ENCODE measurements around the gene SMG5. TPM values are rescaled to one million over a fixed set of nuclear protein-coding genes. Genes with fewer than 3 reads are reported as not detected.
A peak's percentile ranks its signal among the peaks of the same experiment; 100 is the strongest.
"Not testable (repeated sequence)": the region's sequence is repeated elsewhere in the genome, so short reads cannot be mapped to it uniquely, and the experiment has no call there.

Gene SMG5
- total RNA-seq, 1 donor from 2014 or later: 92.8 TPM

DNA sequence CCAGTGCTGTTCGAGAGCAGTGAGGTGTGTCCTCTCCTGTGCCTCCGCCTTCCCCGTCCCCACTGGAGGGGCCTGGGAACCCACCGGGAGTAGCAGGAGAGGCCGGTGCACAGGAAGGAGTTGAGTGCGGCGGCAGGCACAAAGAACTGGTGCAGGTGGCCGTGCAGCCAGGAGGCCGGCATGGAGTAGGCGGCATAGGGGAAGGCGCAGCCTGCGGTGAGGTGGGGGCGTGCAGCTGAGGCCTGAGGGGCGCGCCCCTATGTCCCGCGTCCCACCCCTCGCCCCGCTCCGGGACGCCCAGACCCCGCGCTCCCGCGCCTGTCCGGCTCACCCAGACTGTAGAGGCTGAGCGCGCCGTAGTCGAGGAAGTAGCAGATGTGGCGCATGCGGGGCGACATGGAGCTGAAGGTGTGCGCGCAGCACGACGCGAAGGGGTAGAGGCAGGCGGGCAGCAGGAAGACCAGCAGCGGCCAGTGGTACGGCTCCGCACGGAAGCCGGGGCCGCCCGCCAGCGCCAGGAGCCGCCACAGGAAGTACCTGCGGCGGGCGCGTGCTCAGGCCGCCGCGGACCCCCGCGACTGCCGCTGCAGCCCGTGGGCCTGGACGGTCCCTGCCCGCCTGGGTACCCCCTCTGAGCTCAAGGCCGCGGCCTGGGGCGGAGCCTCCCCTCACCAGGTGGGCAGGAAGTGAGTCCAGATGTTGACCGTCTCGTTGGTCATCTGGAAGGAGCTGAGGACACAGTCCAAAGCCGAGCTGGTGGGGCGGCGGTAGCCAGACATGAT is 37.0 kb downstream of the SMG5 start:
- DNase-seq (ENCODE audit: low read depth): no peak

- no peak for DNase-seq (ENCODE audit: low read depth)
Observed at GRCh38 chr1:156244712-156245111, 37.9 kb downstream of the SMG5 start.

- no peak for DNase-seq (ENCODE audit: low read depth)
Observed at GRCh38 chr1:156244126-156244525, 38.5 kb downstream of the SMG5 start.

DNA sequence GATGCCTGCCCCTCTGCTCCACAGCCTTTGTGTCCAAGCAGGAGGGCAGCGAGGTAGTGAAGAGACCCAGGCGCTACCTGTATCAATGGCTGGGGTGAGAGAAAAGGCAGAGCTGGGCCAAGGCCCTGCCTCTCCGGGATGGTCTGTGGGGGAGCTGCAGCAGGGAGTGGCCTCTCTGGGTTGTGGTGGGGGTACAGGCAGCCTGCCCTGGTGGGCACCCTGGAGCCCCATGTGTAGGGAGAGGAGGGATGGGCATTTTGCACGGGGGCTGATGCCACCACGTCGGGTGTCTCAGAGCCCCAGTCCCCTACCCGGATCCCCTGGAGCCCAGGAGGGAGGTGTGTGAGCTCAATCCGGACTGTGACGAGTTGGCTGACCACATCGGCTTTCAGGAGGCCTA is 39.9 kb downstream of the SMG5 start:
- DNase-seq (ENCODE audit: low read depth): no peak

- DNase-seq (ENCODE audit: low read depth): no peak
Observed at GRCh38 chr1:156241926-156242325, 40.7 kb downstream of the SMG5 start, which contains the start of gene BGLAP. BGLAP (plus strand) TSS chr1:156242184; CDS start chr1:156242232, 48 bp downstream.

GRCh38 chr1:156241311-156241811 is 41.3 kb downstream of the SMG5 start:
- DNase-seq (ENCODE audit: low read depth): no peak

DNA sequence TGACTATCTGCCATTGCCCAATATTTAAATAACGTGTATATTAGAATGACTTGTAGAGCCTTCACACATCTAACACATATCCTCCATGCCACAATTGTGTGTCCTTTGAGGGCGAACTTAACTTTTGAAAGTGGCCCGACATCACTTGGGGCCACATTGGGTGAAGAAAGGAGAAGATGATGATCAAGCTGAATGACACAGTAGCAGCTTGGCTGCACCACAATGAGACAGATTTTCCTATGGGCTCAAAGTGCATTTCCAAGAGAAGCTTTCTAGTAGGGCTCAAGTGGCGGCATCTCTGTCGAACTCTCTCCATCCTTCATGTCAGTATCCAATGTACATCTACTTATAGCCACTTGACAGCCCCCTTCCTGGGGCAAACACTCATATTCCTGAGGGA is 44.4 kb downstream of the SMG5 start:
- DNase-seq (ENCODE audit: low read depth): no peak

DNA sequence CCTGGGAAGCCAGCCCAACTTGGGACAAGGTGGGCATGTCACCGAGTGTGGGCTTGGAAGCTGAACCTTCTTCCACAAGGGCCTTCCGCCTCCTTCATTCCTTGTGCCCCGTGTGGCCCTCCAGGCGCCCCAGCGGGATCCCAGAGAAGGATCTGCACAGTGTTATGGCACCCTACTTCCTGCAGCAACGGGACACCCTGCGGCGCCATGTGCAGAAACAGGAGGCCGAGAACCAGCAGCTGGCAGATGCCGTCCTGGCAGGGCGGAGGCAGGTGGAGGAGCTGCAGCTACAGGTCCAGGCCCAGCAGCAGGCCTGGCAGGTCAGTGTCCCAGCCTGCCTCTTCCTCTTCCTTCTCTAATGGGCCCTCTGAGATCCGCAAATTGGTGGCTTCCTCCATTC is 46.5 kb downstream of the SMG5 start:
- no peak for DNase-seq (ENCODE audit: low read depth)

- DNase-seq (ENCODE audit: low read depth): peak; percentile 32
Observed at GRCh38 chr1:156233426-156234127, 49.0 kb downstream of the SMG5 start.

- no peak for DNase-seq (ENCODE audit: low read depth)
Observed at GRCh38 chr1:156232201-156232894, 50.3 kb downstream of the SMG5 start.

DNA sequence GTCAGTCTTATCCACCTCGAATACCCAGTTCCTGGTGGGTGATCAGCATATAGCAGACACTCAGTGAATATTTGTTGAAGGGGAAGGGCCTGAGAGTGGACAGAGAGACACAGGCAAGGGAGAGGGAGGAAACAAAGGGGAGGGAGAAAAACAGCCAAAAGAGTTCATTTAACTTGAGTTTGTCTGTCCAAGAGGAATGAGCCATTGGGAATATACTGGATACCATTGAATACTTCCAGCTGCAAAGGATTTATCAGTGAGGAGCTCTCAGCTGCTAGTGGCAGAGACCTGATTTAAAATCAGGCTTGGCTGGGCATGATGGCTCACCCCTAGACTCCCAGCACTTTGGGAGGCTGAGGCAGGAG is 52.2 kb downstream of the SMG5 start:
- DNase-seq (ENCODE audit: low read depth): no peak

DNA sequence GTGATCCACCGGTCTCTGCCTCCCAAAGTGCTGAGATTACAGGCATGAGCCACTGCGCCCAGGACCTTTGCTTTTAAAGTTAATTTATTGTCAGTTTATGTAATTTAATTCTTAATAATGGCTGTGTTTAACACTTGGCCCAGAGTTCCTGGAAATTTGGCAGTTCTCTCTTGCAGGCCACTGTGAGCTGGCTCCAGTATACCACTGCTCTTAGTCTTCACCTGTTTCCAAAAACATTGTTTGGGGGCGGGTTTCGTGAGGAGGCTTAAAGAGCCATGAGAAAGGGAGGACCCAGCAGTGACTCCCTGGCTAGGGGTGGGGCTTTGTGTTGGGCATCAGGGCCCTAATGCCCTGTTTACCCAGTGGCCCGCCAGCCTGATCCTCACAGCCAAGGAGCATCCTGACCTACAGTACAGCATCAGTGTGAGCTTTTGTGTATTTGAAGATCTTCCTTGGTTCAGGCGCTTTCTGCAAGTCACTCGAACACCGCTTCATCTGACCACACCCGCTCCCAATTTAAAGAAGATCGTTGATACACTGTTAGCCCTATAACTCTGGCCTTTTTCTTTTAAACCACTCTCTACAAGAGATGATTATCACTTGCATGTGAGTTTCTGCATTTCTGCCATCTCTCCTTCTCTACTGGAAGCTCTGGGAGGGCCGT is 52.7 kb downstream of the SMG5 start:
- DNase-seq (ENCODE audit: low read depth): no peak

DNA sequence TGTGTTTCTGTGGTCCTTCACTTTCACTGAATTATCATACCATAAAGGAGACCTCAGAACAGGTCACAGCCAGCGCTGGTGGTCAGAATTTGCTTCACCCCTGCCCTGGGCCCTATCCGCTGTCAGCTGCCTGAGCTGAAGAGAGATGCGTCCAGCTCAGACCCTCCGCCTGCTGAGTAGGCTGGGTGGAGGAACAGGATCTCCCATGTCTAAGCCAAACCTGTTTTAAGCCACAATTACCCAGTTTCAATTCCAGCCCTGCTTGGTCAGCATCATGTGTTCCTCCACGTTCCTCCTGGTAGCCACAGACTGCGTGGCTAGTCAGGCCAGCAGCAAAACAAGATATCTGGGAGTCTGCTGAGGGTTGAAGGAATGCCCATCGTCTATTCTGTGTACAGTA is 54.1 kb downstream of the SMG5 start:
- DNase-seq (ENCODE audit: low read depth): no peak

- no peak for DNase-seq (ENCODE audit: low read depth)
Observed at GRCh38 chr1:156226782-156227181, 55.8 kb downstream of the SMG5 start.

- DNase-seq (ENCODE audit: low read depth): no peak
Observed at GRCh38 chr1:156226116-156226538, 56.5 kb downstream of the SMG5 start.

- DNase-seq (ENCODE audit: low read depth): no peak
Observed at GRCh38 chr1:156225677-156226014, 57.0 kb downstream of the SMG5 start.

DNA sequence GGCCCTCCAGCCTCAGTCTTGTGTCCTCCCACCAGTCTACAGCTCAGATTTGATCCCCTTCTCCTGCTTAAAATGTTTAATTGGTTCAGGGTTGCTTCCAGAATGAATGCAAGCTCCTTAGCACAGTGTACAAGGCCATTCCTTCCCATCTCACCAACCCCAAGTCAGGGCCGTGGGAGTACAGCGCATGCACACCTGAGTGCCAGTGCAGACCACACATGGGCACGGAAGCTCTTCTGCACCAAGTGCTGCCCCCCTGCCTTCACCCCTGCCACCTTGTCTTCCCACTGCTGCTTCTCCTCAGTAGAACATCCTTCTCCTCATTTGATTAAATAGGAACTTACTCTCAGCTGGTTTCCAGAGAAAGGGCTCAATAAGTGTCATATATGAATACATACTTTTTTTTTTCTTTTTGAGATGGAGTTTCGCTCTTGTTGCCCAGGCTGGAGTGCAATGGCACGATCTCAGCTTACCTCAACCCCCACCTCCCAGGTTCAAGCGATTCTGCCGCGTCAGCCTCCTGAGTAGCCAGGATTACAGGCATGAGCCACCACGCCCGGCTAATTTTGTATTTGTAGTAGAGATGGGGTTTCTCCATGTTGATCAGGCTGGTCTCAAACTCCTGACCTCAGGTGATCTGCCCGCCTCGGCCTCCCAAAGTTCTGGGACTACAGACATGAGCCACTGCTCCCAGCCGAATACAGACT is 60.5 kb downstream of the SMG5 start:
- no peak for DNase-seq (ENCODE audit: low read depth)

DNA sequence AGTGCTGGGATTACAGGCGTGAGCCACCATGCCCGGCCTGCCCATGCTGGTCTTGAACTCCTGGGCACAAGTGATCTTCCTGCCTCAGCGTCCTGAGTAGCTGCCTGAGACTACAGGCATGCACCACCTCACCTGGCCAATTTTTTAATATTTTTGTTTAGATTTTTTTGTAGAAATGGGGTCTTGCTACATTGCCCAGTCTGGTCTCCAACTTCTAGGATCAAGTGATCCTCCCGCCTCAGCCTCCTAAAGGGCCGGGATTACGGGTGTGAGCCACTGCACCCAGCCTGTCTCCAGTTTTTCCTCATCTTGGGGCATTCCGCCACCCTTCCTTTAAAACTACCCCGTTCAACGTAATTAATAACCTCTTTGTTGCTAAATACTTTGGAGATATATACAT is 62.4 kb downstream of the SMG5 start:
- DNase-seq (ENCODE audit: low read depth): no peak

- DNase-seq (ENCODE audit: low read depth): no peak
Observed at GRCh38 chr1:156217871-156218270, 64.8 kb downstream of the SMG5 start.

- DNase-seq (ENCODE audit: low read depth): not testable (repeated sequence)
Observed at GRCh38 chr1:156216361-156217086, 66.1 kb downstream of the SMG5 start.
